Umbilical cord (tissue), 2 donors: Measurements from ENCODE around the gene ST7L. TPM values are rescaled to one million over a fixed set of nuclear protein-coding genes. Genes with fewer than 3 reads are reported as not detected.
A peak's percentile ranks its signal among the peaks of the same experiment; 100 is the strongest.
"Not testable (repeated sequence)": the region's sequence is repeated elsewhere in the genome, so short reads cannot be mapped to it uniquely, and the experiment has no call there.

Source experiments
- DNase-seq: peaks from one replicate; pipeline ENCODE4 v3.0.0-alpha.2; 2015; ENCODE audit warnings: low spot score
- total RNA-seq: library from RNA; depleted of rRNA; stranded (reverse); fragments of >200 nt; gene quantifications from one replicate; pipeline ENCODE4 v1.2.3, GENCODE V29; 2014; ENCODE audit warnings: low replicate concordance; ENCODE audit not compliant: insufficient read depth

ST7L gene, protein sequence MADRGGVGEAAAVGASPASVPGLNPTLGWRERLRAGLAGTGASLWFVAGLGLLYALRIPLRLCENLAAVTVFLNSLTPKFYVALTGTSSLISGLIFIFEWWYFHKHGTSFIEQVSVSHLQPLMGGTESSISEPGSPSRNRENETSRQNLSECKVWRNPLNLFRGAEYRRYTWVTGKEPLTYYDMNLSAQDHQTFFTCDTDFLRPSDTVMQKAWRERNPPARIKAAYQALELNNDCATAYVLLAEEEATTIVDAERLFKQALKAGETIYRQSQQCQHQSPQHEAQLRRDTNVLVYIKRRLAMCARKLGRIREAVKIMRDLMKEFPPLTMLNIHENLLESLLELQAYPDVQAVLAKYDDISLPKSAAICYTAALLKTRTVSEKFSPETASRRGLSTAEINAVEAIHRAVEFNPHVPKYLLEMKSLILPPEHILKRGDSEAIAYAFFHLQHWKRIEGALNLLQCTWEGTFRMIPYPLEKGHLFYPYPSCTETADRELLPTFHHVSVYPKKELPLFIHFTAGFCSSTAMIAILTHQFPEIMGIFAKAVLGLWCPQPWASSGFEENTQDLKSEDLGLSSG
- 19.0 TPM for total RNA-seq

DNA sequence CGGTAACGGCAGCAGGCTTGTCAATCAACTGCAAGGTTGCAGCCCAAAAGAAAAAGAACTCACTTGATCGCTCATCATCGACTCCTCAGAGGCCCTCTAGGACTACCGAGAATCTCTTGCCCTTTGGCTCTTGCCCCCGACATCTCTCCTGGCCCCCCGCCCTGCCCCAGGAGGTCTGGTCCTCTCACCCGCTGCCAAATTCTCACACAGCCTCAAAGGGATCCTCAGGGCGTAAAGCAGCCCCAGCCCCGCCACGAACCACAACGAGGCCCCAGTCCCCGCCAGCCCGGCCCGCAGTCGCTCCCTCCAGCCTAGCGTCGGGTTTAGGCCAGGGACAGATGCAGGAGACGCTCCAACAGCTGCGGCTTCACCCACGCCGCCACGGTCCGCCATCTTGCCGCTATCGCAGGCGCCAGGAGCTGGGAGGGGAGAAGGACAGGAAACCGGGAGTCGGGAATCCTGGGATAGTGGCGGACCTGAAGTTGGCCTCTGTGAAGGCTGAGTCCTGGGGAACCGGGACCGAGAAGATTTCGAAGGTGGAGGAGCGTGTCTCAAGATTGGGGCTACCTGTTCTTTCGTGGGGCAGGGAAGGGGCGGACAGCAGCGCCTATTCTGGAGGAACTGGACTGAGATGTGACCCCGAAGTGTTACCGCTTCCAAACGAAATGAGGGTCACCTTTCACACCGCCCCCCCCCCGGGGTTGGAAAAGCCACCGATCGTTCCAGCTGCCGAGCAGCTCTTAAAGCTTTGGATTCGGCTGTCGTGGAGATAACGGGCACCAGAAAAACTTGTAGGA lies at the start of gene ST7L:
Gene ST7L, minus strand, starts transcription at position 421 of the 797 bp plus-strand sequence. Its CDS starts 28 bp downstream, at position 393.
- peak; percentile 90 for DNase-seq

DNA sequence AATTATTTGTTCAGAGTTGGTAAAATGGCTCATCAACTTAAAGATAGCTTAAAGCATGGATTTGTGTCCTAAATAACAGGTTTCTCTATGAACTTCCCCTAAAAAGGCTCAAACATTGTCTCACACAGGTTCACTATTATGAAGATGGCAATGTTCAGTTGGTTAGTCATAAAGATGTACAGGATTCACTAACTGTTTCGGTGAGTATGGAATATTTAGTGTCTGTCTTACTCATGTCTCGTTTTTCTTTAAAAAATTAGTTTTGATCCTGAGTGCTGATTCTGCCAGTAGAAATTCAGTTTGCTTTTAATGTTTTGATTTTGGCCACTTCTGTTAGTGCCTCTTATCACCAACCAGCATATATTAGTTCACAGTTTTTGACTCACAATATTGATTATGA lies 48.0 kb upstream of the ST7L start:
- DNase-seq: no peak

DNA sequence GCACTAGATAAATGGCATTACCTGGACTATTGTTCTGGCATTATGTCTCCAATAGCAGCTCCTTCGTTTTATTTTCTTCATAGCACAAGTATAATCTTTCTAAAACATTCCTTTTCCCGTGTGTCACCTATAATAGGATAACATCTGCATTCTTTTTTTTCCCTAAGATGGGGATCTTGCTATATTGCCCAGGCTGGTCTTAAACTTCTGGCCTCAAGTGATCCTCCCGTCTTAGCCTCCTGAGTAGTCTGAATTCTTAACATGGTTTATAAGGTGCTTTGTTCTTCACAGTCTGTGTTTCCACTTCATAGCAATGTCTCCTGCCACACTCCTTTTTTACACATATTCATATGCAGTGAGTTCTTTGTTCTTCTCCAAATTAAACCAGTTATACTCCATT lies 46.9 kb upstream of the ST7L start:
- DNase-seq: no peak

DNA sequence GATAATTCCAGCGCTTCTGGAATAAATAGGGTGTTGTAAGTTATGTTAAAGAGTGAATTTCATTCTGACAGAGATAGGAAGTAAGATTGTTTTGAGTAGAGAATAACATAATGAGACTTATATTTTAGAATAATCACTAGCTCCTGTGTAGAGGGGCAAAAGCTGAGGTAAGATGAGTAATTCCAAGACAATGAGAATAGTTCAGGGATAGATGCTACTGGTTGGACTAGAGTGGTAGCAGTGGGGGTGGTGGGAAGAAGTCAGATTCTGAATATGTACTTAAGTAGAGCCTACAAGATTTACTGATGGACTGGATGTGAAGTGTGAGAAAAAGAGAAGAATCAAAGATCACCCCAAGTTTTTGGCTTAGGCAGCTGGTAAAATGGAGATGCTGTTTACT lies 32.3 kb upstream of the ST7L start:
- no peak for DNase-seq

DNA sequence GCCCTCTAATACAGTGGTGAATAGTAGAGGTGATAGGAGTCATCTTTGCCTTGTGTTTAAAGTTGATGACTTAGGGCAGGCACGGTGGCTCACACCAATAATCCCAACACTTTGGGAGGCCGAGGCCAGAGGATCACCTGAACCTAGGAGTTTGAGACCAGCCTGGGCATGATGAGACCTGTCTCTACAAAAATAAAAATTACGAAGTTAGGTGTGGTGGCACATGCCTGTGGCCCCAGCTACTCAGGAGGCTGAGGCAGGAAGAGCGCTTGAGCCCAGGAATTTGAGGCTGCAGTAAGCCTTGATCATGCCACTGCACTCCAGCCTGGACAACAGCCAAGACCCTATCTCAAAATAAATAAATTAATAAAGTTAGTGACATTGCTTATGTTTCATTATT lies 27.3 kb upstream of the ST7L start:
- no peak for DNase-seq

DNA sequence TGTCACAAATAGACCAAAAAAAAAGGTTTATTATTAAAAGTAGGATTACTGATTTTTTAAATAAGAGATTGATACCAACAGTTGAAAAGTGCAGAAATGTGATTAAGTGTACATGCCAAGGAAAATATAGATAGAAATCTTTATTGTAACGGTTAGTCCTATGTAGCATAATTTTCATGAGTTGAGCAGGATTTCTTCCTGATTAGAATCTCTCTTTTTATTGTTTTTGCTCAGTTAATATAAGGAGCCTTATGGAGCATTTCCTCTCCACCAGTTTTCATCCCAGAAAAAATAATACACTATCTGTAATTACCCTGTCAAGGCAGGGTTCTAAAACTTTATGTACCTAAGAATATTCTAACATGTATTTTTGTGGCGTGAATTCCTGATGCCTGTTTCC lies 24.1 kb upstream of the ST7L start:
- DNase-seq: no peak

DNA sequence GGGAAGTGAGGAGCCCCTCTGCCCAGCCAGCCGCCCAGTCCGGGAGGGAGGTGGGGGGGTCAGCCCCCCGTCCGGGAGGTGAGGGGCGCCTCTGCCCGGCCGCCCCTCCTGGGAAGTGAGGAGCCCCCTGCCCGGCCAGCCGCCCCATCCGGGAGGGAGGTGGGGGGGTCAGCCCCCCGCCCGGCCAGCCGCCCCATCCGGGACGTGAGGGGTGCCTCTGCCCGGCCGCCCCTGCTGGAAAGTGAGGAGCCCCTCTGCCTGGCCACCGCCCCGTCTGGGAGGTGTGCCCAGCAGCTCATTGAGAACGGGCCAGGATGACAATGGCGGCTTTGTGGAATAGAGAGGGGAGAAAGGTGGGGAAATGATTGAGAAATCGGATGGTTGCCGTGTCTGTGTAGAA lies 21.5 kb upstream of the ST7L start:
- not testable (repeated sequence) for DNase-seq

DNA sequence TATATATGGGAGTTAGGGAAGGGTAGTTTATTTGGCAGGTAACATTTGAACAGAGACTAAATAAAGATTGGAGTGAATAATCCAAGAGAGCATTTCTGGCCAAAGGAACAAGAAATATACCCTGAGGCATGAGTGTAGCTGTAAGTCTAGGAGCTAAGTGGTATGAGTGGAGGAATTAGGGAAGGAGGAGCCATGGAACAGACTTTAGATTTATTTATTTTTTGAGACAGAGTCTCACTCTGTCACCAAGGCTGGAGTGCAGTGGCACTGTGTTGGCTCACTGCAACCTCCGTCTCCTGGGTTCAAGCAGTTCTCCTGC lies 19.1 kb upstream of the ST7L start:
- DNase-seq: no peak

DNA sequence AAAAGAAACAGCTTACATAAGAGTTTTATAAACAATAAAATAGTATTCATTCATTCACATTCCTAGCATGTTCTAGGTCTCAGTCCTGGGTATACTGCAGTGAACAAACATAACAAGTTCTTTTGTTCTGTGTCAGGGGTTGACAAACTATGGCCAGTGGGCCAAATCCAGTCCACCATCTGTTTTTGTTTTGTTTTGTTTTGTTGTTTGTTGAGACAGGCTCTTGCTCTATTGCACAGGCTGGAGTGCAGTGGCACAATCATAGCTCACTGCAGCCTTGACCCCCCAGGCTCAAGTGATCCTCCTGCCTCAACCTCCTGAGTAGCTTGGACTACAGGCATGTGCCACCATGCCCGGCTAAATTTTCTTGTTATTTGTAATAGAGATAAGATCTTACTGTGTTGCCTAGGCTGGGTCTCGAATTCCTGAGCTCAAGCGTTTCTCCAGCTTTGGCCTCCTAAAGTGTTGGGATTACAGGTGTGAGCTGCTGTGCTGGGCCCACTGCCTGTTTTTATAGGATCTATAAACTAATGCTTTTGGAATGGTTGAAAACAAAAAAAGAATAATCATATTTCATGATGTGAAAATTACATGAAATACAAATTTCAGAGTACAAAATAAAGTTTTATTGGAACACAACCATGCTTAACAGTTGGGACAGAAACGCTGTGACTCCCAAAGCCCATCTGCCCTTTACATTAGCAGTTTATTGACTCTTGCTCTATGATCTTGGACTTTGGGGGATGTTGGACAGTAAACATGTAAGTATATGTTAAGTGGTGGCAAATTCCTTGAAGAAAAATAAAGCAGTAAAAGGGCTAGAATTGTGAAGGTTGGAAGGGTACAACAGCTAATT lies 18.5 kb upstream of the ST7L start:
- no peak for DNase-seq

DNA sequence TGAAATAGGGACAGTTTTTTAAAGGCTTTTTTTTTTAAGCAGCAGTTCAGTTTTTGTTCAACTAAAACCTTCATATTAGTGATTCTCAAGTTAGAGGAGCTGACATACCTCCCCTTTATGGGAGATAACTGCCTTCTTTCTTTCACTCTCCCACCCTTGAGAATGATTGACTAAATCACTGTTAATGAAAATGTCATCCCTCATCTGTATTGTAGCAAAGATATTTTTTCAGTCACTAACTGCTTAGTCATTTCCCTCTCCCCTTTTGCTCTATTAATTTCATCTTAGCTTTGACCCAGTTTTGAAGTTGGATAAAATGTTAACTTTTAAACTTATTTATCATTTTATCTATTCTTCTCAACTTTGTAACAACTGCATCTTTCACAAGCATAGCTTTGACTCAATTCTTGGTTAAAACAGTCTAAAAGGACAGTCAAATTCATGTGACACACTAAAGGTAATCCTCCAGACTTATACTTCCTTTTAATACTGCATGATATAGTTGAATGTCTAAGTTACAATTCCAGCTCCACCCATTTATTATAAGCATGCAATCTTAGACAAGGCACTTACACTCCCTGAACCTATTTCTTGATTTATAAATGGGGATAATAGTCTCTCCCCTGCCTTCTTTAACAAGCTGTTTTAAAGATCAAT lies 17.8 kb upstream of the ST7L start:
- no peak for DNase-seq

DNA sequence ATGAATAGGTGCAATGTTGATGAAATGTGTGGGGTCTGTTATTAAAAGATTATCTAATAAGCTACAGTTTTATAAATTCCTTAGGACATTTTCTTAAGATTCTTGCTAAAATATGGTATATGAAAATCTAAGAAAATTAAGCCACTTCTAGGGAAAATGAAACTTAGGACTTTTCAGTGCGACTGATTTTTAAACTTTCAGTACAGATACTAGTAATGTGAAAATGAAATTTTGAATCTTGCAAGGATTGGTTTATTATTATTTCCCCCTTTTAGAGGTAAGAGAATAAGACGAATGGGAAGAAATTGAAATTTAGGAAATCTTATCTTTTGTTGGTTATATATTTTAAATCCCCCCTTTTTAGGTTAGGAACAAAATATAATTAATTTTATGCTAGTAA lies 17.1 kb upstream of the ST7L start:
- DNase-seq: no peak

DNA sequence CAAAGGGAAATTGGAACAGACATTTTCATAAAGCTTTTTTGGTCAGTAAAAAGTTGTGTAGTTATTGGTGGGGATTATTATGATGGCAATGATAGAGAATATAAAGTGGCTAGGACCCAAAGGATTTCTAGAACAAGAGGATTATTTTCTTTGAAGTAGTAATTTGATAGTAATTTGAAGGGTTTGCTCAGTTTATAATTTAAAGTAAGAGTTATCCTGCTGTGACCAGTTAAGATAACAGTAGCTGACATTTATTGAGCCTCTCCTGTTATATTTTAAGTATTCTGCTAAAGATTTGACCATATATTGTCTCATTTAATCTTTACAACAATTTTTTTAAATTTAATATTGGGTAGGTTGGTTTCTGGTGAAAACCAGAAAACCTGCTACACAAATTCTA lies 15.4 kb upstream of the ST7L start:
- DNase-seq: no peak

DNA sequence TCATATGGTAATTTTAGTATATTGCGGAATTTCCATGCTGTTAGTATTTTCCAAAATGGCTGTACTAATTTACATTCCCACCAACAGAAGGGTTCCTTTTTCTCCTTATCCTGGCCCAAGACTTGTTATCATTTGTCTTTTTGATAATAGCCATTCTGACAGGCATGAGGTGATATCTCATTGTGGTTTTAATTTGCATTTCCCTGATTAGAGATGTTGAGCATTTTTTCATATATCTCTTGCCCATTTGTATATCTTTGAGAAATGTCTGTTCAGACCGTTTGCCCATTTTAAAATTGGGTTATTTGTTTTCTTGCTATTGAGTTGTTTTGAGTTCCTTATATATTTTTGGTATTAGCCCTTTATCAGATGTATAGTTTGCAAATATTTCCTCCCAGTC lies 14.7 kb upstream of the ST7L start:
- no peak for DNase-seq

DNA sequence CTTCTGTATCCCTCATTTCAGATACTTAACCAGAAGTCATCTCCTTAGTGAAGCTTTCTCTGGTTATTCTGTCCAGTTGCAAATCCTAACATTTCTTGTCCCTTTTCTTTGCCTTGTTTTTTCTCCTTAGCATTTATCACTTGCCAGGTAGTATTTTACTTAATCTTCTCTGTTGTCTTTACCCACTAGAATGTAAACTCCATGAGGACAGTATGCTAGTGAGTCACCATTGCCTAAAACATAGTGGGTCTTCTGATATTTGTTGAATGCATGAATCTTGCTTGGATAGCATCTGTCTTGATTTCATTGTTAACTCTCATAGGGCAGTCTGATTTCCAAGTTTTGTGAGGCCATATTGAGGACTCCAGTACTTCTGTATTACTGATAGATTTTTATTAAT lies 10.3 kb upstream of the ST7L start:
- DNase-seq: no peak

DNA sequence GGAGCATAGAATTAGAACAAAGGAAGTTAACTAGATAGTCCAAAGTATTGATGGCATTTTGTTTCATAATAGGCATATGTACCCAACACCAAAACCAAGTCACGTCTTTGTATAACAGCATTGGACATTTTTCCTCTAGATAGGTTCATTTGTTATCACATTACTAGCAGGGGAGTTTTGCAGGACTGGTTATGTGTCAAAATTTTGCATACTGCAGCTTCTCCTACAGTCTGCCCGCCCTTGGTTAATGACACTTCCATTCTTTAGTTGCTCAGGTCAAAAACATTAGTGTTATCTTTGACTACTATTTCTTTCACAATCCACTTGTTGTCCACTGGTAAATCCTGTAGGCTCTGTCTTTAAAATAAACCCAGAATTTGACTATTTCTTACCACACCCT lies 9.6 kb upstream of the ST7L start:
- DNase-seq: no peak

DNA sequence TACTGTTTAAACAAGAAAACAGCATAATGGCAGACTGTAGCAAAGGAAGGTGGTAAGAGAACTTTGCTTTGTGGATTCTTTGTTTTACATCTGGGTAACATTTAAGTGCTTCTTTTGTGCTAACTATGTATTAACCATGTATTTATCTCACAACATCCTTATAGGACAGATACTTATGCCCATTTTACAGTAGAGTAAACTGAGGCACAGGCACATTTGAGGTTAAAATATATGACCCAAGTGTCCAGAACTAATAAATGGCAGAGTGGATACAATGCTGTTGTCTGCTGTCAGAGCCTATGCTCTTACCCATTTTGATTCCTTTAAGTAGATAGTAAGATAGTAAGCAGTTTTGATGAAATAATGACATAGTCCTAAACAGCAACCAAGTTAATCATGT lies 7.9 kb upstream of the ST7L start:
- no peak for DNase-seq

DNA sequence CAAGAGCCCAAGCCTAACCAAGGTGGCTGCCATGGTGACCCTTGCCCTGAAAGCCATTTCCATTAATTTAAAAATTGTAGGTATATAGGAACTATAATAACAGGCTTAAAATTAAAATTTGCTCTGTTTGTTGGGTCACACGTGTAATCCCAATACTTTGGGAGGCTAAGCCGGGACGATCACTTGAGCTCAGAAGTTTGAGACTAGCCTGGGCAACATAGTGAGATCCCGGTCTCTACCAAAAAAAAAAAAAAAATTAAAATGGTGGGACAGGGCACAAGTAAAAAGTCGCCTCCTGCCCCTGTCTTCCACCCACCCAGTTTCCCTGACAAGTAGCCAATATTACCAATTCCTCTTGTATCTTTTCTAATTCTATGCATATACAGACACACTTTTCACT lies 7.3 kb upstream of the ST7L start:
- no peak for DNase-seq

DNA sequence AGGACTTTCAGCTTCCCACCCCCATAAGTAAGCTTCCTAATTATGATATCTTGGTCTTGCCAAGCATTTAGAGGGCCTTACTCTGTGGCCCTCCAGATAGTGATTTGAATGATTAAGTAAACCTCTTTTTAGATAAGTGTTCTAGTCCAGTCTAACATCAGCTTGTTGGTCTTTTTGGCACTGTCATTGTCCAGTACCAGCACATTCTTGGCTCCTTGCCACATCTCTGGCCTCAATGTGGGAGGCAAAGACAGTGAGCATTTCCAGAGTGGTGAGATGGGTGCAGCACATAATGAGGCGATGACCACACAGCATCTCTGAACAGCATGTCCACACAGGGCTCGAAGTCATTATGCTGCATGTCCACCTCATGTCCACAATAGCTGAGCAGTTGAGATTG lies 6.8 kb upstream of the ST7L start:
- DNase-seq: peak; percentile 5

DNA sequence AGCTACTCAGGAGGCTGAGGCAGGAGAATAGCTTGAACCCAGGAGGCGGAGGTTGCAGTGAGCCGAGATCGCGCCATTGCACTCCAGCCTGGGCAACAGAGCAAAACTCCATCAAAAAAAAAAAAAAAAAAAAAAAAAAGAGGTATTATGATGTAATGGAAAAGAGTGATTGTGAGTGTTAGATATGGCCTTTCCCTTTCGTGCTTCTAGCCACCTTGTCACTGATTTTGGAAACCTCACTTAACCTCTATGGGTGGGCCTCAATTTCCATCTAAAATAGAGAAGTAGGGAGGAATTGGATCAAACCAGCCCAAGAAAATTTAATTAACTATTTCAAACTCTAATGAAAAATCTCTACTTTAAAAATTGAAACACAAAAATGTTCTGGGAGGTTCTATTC lies 5.6 kb upstream of the ST7L start:
- not testable (repeated sequence) for DNase-seq

DNA sequence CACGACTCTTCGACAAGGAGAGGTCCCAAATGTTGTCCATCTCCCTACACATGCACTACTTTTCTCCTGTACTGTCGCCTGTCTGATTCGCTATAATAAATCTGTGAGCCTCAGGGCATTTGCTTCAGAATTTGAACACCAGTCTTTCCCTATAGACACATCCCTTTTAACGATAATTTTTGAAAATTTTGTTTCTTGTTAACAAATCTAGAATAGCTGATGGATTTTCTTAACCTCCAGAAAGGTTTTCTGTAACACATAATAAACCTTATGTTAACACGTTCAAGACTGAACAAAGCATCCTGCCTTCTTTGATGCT lies 1.4 kb upstream of the ST7L start:
- DNase-seq: no peak

DNA sequence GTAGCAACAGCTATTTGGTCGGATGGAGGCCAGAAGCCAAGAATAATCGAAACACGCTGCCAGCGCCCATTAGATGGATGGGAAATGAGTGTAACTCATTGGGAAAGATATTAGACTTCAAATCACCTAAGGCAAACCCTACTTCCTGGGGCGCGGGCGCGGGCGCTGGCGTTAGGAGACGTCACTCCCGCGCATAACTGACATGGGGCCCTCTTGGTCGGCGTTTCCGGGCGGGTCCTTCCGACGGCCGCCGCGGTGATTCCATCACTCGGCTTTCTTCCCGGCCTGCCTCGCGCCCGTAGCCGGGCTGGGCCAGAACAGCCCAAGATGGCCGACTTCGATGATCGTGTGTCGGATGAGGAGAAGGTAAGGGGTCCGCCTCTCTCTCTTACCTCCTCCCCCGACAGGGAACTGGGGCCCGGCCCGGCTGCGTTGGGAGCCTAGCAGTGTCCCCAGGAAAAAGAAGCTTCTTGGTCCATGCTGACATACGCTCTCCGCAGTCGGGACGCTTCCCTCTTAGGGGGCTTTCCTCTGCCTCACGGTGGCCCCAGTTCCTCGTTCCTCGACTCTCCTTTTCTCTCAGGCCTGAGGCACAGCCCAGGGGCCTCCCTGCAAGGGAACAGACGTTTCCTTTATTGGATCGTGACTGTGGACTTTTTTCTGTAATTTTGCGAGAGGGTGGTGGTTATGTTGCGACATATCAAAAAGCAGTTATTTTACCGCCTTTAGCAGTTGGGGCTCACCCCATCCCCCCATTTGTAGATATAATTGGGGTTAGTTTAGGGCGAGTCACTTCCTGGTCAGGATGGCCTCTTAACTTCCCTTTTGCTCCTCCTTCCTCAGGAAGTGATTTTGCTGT lies 806 bp upstream of the ST7L start, which contains the start of gene CAPZA1:
Gene CAPZA1, plus strand, starts transcription at position 315 of the 859 bp plus-strand sequence. Its CDS starts 13 bp downstream, at position 328.
- peak; percentile 96 for DNase-seq
